HUES48 (cell line): Measurements from ENCODE around the gene TMEM129.
"Not testable (repeated sequence)": the region's sequence is repeated elsewhere in the genome, so short reads cannot be mapped to it uniquely, and the experiment has no call there.

Experiments
- H3K27ac ChIP-seq: one replicate; pipeline ENCODE4 v1.7.0; 2013; ENCODE audit warnings: low read depth, low read length, inconsistent platforms
- H3K27me3 ChIP-seq: 2 replicates; pipeline ENCODE4 v1.6.1; 2013; ENCODE audit warnings: mild to moderate bottlenecking, low read length; ENCODE audit not compliant: control insufficient read depth, insufficient read depth
- H3K36me3 ChIP-seq: 2 replicates; pipeline ENCODE4 v1.6.1; 2013; ENCODE audit warnings: low read length; ENCODE audit not compliant: control insufficient read depth, insufficient read depth
- H3K4me1 ChIP-seq: 2 replicates; pipeline ENCODE4 v1.6.1; 2013; ENCODE audit warnings: mild to moderate bottlenecking, low read length; ENCODE audit not compliant: control insufficient read depth, insufficient read depth
- H3K4me3 ChIP-seq: 2 replicates; pipeline ENCODE4 v1.5.1; 2013; ENCODE audit warnings: mild to moderate bottlenecking, low read depth, low read length
- H3K9ac ChIP-seq: 2 replicates; pipeline ENCODE4 v1.6.1; 2013; ENCODE audit warnings: mild to moderate bottlenecking, low read depth, low read length, moderate library complexity
- H3K9me3 ChIP-seq: 2 replicates; pipeline ENCODE4 v1.6.1; 2013; ENCODE audit warnings: low read length; ENCODE audit not compliant: control insufficient read depth, insufficient read depth

Gene TMEM129

DNA sequence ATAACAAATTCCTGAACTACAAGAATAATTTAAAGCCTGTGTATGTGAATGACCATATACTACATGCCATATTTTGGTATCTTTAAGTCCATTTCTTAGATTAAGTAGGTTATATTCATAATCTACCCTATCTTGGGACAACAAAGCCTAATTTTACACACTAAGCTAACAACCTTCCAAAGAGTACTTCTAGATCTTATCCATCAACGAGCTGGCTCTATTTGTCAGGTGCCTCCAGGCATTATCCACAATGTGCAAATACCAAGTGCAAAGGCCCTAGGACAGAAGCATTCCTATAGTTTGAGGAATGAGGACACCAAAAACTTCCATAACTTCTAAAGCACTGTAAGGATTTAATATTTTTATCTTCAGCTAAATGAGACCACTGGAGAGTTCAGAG lies 12.5 kb downstream of the TMEM129 start:
- peaks cover 2% of the 10 kb centered on the region; the same call in 1 of the 2 replicates for H3K4me1 ChIP-seq
- H3K36me3 ChIP-seq = peaks cover 39% of the 10 kb centered on the region
- H3K4me3 ChIP-seq = no peak overlapping the region
- H3K27ac ChIP-seq = no peak overlapping the region
- H3K9ac ChIP-seq = no peak overlapping the region
- no peaks in the 10 kb centered on the region for H3K9me3 ChIP-seq
- no peaks in the 10 kb centered on the region for H3K27me3 ChIP-seq

DNA sequence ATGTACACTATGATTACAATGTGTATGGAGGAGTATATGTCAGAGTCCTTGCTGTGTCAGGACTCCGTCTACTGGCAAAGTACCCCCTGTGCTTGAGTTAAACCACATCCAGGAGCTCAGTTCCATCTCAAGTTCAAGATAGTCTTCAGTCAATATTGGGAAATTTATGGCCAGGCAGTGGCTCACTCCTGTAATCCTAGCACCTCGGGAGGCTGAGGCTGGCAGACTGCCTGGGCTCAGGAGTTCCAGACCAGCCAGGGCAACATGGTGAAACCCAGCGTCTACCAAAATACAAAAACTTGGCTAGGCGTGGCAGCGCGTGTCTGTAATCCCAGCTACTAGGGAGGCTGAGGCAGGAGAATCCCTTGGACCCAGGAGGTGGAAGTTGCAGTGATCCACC lies 14.8 kb downstream of the TMEM129 start:
- Histone ChIP-seq H3K4me1 (peaks cover 2% of the 10 kb centered on the region; the same call in 1 of the 2 replicates), H3K27ac (no peak overlapping the region), H3K4me3 (no peak overlapping the region), H3K27me3 (no peaks in the 10 kb centered on the region), H3K9ac (no peak overlapping the region), H3K36me3 (peaks cover 55% of the 10 kb centered on the region), H3K9me3 (no peaks in the 10 kb centered on the region)

DNA sequence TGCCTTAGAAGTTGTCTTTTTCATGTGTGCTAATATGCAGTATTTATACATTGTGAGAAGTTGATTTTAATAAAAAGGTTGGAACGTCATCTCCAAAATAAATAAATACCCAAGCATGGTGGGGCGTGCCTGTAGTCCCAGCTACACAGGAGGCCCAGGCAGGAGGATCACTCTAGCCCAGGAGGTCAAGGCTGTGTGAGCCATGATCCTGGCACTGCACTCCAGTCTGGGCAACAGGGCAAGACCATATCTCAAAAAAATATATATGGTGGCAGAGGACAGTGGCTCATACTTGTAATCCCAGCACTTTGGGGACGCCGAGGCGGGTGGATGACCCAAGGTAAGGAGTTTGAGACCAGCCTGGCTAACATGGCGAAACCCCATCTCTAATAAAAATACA lies 15.4 kb downstream of the TMEM129 start:
- peaks cover 58% of the 10 kb centered on the region for H3K36me3 ChIP-seq
- no peak overlapping the region for H3K4me3 ChIP-seq
- no peaks in the 10 kb centered on the region for H3K27me3 ChIP-seq
- no peaks in the 10 kb centered on the region for H3K9me3 ChIP-seq
- H3K9ac ChIP-seq = no peak overlapping the region
- H3K4me1 ChIP-seq = no peaks in the 10 kb centered on the region; the same call in 1 of the 2 replicates
- no peak overlapping the region for H3K27ac ChIP-seq

DNA sequence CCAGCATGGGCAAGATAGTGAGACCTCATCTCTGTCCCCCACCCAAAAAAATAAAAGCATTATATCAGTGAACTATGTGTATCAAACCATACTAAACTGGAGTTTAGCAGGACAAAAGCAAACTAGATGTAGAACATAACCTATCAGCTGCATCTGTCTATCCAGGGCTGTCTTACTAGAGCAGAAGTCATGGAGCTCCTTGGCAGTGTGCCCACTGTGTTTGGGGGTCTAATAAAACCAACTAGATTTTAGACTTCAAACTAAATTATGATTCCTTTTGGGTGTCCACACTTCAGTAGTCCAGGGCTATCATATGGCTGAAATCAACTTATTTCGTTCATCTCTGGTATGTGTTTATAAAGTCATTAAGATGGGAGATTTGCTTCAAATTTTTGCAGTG lies 17.3 kb downstream of the TMEM129 start:
- H3K36me3 ChIP-seq = peaks cover 66% of the 10 kb centered on the region
- H3K9ac ChIP-seq = no peak overlapping the region
- no peaks in the 10 kb centered on the region for H3K27me3 ChIP-seq
- H3K4me3 ChIP-seq = no peak overlapping the region
- H3K4me1 ChIP-seq = no peaks in the 10 kb centered on the region
- H3K27ac ChIP-seq = no peak overlapping the region
- H3K9me3 ChIP-seq = no peaks in the 10 kb centered on the region

DNA sequence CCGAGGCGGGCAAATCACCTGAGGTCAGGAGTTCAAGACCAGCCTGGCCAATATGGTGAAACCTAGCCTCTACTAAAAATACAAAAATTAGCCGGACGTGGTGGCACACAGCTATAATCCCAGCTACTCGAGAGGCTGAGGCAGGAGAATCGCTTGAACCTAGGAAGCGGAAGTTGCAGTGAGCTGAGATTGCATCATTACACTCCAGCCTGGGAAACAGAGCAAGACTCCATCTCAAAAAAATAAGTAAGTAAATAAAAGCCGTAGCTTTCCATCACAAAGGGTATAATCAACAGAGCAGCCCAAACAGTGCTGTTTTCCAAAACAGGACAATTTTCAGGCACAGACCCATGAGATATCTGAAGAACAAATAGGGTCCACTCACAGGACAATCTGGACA lies 19.5 kb downstream of the TMEM129 start:
- H3K27me3 ChIP-seq, H3K9me3 ChIP-seq, H3K4me3 ChIP-seq, H3K4me1 ChIP-seq, H3K9ac ChIP-seq, H3K27ac ChIP-seq: not testable (repeated sequence)
- peaks cover 80% of the 10 kb centered on the region for H3K36me3 ChIP-seq

DNA sequence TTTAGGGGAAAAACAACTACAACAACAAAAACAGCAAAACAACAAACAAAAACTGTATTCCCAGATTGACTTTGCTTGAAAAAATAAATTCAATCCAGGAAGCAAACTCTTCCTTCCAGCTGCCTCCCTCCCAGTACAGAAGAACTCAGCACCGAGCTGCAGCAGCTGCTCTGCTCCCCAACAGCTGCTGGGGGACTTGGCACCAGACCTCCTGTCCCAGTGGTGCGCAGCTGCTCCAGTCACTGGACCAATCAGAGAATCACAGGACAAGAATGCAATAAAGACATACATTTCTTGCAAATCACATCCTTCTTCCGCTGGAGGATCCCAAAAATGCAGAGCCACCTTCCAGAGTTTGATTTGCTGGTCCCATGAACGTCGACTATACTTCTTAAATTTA lies 25.2 kb downstream of the TMEM129 start:
- H3K4me1 ChIP-seq = no peaks in the 10 kb centered on the region
- H3K36me3 ChIP-seq = peaks cover 86% of the 10 kb centered on the region
- no peak overlapping the region for H3K9ac ChIP-seq
- no peak overlapping the region for H3K27ac ChIP-seq
- no peaks in the 10 kb centered on the region for H3K27me3 ChIP-seq
- no peaks in the 10 kb centered on the region for H3K9me3 ChIP-seq
- no peak overlapping the region for H3K4me3 ChIP-seq

DNA sequence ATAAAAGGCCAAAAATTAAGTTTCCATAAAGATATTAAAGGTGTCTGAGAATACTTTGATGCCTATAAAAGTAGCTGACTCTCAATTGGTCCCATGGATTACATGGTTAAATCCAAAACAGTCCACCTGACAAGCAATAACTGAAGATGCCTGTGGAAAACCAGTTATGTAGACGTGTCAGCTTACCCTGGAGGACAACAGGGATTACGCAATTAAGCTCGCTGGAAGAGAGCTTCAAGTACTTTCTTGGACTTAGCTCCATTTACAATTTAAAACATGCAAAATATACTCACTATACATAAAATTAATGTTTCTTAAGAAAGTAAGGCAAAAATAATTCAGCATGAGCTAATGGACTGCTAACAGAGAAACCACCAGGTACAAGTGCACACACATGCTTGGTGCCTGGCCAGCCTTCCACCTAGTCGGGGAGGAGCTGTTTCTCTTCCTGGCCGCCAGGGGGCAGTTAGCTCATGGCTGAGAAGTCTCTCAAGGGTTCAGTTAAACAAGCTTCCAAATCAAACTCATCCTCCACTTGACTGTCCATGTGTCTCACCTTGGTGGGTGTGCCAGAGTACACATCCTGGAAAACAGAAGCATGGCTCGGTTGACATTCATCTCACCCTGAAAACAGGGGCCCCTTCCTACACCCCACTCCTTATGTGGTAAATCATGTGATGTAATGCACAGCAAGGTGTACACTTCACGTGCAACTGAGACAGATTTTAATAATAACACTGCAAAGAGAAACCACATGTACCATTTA lies 27.8 kb downstream of the TMEM129 start:
- Histone ChIP-seq H3K9me3 (no peaks in the 10 kb centered on the region), H3K36me3 (peaks cover 69% of the 10 kb centered on the region), H3K27me3 (no peaks in the 10 kb centered on the region), H3K4me3 (no peak overlapping the region), H3K4me1 (no peaks in the 10 kb centered on the region), H3K9ac (no peak overlapping the region), H3K27ac (no peak overlapping the region)

DNA sequence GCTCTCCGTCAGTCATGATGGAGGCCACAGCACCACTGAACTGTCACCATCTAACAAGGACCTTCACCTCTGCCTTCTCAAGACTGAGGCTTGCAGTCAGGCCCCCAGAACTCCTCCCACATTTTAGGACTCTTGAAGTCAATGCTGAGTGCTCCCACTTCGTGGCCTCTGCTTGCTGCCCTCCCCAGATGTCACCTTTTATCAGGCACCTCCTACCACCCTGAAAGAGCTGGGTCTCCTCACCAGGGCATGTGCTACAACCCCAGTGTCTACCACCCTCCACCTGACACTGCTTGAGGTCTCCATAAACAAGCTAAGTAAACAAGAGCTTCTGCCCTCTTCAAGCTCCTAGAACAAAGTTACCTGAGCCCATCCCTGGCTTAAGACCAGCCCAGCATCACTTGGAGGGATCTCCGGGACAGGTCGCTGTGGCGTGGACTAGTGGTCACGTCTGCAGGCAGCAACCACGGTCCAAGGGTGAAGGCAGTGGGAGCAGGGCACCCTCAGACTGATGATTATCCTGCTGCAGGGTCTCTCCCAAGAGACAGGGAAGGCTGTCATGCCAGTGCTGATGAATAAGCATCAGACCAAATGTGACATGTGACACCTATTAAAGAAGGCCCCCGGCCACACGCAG lies 29.3 kb downstream of the TMEM129 start:
- Histone ChIP-seq H3K27me3 (no peaks in the 10 kb centered on the region), H3K36me3 (peaks cover 60% of the 10 kb centered on the region), H3K4me1 (no peaks in the 10 kb centered on the region), H3K4me3 (no peak overlapping the region), H3K9ac (no peak overlapping the region), H3K27ac (no peak overlapping the region), H3K9me3 (no peaks in the 10 kb centered on the region)

DNA sequence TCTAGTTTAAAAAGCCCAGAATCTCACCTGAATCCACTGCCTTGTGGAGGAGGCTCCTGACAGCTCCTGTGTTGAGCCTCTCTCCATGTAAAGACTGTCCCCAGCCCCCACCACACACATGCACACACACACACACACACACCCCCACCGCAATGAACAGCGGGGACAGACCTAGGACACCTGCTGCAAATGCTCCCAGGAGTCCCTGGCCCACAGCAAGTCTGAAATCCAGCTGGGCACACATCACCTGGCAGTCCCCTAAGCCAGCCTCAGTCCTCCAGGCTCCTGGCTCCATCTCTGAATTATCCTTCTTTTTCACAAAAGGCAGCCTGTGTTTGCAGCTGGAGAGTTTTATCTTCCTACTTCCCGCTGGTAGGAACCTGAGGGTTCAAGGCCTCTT lies 30.4 kb downstream of the TMEM129 start:
- H3K27ac ChIP-seq = no peak overlapping the region
- H3K36me3 ChIP-seq = peaks cover 50% of the 10 kb centered on the region
- no peak overlapping the region for H3K4me3 ChIP-seq

DNA sequence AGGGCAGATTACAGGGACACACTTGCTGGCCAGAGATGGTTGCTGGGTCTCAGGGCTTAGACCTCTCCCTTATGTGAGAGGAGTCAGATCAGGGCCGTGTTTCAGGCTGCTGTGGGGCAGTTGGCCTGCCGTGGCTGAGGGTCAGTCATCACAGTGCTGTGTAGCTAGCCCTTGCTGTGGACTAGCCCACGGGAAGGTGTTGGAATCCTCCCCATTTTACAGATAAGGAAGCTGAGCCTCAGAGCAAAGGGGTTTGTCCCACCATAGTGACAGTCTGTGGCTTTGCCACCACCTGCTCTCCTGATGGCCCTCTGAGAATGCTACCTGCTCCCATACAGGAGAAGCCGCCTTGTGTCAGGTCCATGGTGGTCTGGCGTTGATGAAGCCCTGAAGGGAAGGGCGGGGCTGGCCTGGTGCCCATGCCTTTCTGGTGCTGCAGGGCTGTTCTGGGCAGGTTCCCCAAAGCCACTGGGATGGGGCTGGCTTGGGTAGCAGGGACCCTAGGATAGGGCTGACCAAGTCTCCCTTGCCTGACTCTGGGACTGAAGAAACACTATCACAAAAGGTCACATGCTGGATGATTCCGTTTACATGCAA lies 34.6 kb downstream of the TMEM129 start:
- Histone ChIP-seq H3K9ac (no peak overlapping the region), H3K36me3 (peaks cover 12% of the 10 kb centered on the region), H3K4me1 (no peaks in the 10 kb centered on the region), H3K27me3 (peaks cover 17% of the 10 kb centered on the region), H3K4me3 (no peak overlapping the region), H3K9me3 (no peaks in the 10 kb centered on the region), H3K27ac (no peak overlapping the region)

More for the DNA sequence above, 30.4 kb downstream of the TMEM129 start:
- H3K9me3 ChIP-seq = no peaks in the 10 kb centered on the region
- H3K27me3 ChIP-seq = no peaks in the 10 kb centered on the region
- no peak overlapping the region for H3K9ac ChIP-seq
- no peaks in the 10 kb centered on the region for H3K4me1 ChIP-seq
